HCT116 (cell line): ENCODE results near the gene NEB.

Source experiments
- EZH2 ChIP-seq: fragments of 200-600 bp; sonication (generic); IDR thresholded peaks from 2 replicates; pipeline ENCODE4 v1.6.1; 2017; ENCODE audit warnings: antibody characterized with exemption, mixed run types
- POLR2AphosphoS5 ChIP-seq: IDR thresholded peaks from 2 replicates; pipeline ENCODE4 v1.6.1; 2011; ENCODE audit warnings: mild to moderate bottlenecking, low read depth, low read length, moderate library complexity
- SIN3A ChIP-seq: IDR thresholded peaks from 2 replicates; pipeline ENCODE4 v1.6.1; 2012; ENCODE audit warnings: low read depth
- SRF ChIP-seq: IDR thresholded peaks from 2 replicates; pipeline ENCODE4 v1.6.1; 2012; ENCODE audit warnings: low read depth
- TCF7L2 ChIP-seq: IDR thresholded peaks from 2 replicates; pipeline ENCODE4 v1.7.0; 2011; ENCODE audit warnings: borderline replicate concordance, inconsistent platforms; ENCODE audit not compliant: insufficient read depth, insufficient read length; ENCODE audit errors: extremely low read depth
- TF ChIP-seq, protein P1 (sequence below), 3 experiments: fragments of 200-600 bp in 1 of 3; sonication (generic) in 1 of 3; IDR thresholded peaks in 2 of 3; conservative IDR thresholded peaks in 1 of 3; 2 replicates each; pipeline ENCODE4 v1.5.1; 2012 to 2017; ENCODE audit warnings: low read depth in 2 of 3, low read length in 2 of 3, antibody characterized with exemption in 1 of 3, borderline replicate concordance in 1 of 3, control low read depth in 1 of 3, mild to moderate bottlenecking in 1 of 3, mixed read lengths in 1 of 3, mixed run types in 1 of 3, moderate library complexity in 1 of 3; ENCODE audit not compliant: insufficient read depth in 1 of 3
- TF ChIP-seq, protein P2 (sequence below): IDR thresholded peaks from 2 replicates; pipeline ENCODE4 v1.6.1; 2012; ENCODE audit warnings: low read depth

DNA sequence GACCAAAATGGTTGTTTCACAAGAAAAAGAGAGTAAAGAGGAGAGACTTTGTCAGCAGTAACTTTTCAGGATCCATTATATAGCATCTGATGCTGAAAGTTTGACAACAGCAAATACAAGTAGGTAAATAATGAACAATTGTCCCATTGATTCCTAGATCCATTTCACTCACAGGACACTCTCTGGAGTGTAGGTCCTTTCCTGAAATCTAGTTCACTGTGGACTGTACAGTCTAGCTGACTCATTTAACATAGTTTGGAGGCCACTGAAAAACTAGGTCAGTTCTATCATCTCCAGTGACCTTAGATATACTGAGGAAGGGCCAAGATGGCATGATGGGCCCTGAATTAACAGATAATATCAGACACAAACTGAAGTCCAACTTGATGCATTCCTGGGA is 19.3 kb upstream of the NEB start:
- TF ChIP-seq SIN3A (no peak), POLR2AphosphoS5 (no peak), SRF (no peak), EZH2 (no peak), TCF7L2 (no peak)
- TF ChIP-seq, protein P1, sequence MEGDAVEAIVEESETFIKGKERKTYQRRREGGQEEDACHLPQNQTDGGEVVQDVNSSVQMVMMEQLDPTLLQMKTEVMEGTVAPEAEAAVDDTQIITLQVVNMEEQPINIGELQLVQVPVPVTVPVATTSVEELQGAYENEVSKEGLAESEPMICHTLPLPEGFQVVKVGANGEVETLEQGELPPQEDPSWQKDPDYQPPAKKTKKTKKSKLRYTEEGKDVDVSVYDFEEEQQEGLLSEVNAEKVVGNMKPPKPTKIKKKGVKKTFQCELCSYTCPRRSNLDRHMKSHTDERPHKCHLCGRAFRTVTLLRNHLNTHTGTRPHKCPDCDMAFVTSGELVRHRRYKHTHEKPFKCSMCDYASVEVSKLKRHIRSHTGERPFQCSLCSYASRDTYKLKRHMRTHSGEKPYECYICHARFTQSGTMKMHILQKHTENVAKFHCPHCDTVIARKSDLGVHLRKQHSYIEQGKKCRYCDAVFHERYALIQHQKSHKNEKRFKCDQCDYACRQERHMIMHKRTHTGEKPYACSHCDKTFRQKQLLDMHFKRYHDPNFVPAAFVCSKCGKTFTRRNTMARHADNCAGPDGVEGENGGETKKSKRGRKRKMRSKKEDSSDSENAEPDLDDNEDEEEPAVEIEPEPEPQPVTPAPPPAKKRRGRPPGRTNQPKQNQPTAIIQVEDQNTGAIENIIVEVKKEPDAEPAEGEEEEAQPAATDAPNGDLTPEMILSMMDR (IDR thresholded peaks at IDR 0.05 in 2 of 3, conservative IDR thresholded peaks at IDR 0.05 in 1 of 3; ENCODE audit: borderline replicate concordance in 1 of 3, insufficient read depth in 1 of 3, low read depth in 2 of 3, low read length in 2 of 3) = no peak
- TF ChIP-seq, protein P2, sequence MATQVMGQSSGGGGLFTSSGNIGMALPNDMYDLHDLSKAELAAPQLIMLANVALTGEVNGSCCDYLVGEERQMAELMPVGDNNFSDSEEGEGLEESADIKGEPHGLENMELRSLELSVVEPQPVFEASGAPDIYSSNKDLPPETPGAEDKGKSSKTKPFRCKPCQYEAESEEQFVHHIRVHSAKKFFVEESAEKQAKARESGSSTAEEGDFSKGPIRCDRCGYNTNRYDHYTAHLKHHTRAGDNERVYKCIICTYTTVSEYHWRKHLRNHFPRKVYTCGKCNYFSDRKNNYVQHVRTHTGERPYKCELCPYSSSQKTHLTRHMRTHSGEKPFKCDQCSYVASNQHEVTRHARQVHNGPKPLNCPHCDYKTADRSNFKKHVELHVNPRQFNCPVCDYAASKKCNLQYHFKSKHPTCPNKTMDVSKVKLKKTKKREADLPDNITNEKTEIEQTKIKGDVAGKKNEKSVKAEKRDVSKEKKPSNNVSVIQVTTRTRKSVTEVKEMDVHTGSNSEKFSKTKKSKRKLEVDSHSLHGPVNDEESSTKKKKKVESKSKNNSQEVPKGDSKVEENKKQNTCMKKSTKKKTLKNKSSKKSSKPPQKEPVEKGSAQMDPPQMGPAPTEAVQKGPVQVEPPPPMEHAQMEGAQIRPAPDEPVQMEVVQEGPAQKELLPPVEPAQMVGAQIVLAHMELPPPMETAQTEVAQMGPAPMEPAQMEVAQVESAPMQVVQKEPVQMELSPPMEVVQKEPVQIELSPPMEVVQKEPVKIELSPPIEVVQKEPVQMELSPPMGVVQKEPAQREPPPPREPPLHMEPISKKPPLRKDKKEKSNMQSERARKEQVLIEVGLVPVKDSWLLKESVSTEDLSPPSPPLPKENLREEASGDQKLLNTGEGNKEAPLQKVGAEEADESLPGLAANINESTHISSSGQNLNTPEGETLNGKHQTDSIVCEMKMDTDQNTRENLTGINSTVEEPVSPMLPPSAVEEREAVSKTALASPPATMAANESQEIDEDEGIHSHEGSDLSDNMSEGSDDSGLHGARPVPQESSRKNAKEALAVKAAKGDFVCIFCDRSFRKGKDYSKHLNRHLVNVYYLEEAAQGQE = no peak
